Right lobe of liver (tissue), 4 donors: ENCODE data around the gene TXN2.

ENCODE experiments used
- POLR2A ChIP-seq: fragments of 450-650 bp; IDR thresholded peaks from one replicate; pipeline ENCODE4 v1.6.1; 2017; ENCODE audit warnings: antibody characterized with exemption, mild to moderate bottlenecking
- TF ChIP-seq, protein P1 (sequence below), 4 donors: fragments of 200-600 bp in 3 of 4; fragments of 450-650 bp in 1 of 4; IDR thresholded peaks; one replicate each; pipeline versions ENCODE4 v1.5.1 to v1.8.0; 2016 to 2022; ENCODE audit warnings: antibody characterized with exemption in 4 of 4, mild to moderate bottlenecking in 2 of 4
- donor health status: DM: no; HTN: no; CAD: no.
- donor health status: DM: no; HTN: no; CAD: no.
- donor health status: DM: no; HTN: yes; CAD: no.

DNA sequence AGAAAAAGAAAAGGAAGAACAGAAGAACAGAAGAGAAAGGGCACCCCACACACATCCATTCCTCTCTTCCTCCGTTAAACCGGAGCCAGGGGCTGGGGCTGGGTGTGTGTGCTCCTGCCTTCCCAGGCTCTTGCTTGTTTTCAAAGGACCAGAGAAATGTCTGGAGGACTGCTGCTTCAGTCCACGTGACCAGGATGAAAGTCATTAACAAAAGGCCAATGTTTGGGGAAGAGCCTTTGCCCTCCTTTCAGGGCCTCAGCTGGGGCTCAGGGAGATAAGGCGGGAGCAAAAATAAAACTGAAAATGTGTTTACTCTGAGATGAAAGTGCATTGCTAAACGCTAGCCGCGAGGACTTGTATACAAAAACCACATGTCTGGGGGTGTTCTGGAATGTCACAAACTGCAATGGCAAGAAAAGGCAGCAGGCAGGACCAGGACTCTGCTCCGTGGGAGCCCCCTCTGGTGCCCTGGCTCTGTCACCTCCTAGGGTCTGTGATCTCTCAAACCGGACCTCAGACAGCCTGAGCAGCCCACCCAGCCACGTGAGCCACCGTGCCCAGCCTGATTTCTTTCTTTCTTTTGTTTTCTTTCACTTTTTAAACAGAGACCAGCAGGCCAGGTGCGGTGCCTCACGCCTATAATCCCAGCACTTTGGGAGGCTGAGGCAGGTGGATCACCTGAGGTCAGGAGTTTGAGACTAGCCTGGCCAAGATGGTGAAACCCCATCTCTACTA lies 62.1 kb downstream of the TXN2 start:
- TF ChIP-seq, protein P1, sequence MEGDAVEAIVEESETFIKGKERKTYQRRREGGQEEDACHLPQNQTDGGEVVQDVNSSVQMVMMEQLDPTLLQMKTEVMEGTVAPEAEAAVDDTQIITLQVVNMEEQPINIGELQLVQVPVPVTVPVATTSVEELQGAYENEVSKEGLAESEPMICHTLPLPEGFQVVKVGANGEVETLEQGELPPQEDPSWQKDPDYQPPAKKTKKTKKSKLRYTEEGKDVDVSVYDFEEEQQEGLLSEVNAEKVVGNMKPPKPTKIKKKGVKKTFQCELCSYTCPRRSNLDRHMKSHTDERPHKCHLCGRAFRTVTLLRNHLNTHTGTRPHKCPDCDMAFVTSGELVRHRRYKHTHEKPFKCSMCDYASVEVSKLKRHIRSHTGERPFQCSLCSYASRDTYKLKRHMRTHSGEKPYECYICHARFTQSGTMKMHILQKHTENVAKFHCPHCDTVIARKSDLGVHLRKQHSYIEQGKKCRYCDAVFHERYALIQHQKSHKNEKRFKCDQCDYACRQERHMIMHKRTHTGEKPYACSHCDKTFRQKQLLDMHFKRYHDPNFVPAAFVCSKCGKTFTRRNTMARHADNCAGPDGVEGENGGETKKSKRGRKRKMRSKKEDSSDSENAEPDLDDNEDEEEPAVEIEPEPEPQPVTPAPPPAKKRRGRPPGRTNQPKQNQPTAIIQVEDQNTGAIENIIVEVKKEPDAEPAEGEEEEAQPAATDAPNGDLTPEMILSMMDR (IDR thresholded peaks at IDR 0.05), result no peak
- TF ChIP-seq POLR2A, result no peak
